ENCODE results near the gene CDH23. TPM values are rescaled to one million over a fixed set of nuclear protein-coding genes. Genes with fewer than 3 reads are reported as not detected.

CDH23 gene
- total and polyA plus RNA-seq, 2 donors (not counting 1 experiment from before 2014, with no cell fraction given) = 0.37 to 0.89 TPM

GRCh38 chr10:71401056-71401455 lies 4.3 kb downstream of the CDH23 start:
- no peak for ATAC-seq (ENCODE audit: low read depth)
- H3K4me3 Mint-ChIP-seq = no peak overlapping the region
- Histone ChIP-seq H3K9ac (ENCODE audit: low read length) (no peak overlapping the region), H3K79me2 (ENCODE audit: control insufficient read depth, insufficient read depth, low read length) (no peaks in the 10 kb centered on the region), H3K36me3 (replicated peaks in 1 of 2; ENCODE audit: control extremely low read depth in 1 of 2, control insufficient read depth in 1 of 2, extremely low read depth in 1 of 2, insufficient read depth in 2 of 2, low read length in 1 of 2) (no peaks in the 10 kb centered on the region), H3K27ac (ENCODE audit: low read length in 2 of 2) (no peak overlapping the region), H3K4me2 (replicated peaks; ENCODE audit: low read depth, low read length, poor library complexity, severe bottlenecking) (no peak overlapping the region), H3K9me3 (ENCODE audit: control extremely low read depth in 1 of 3, control insufficient read depth in 2 of 3, insufficient read depth in 1 of 3, low read length in 2 of 3) (peaks cover 0 to 5% (median 0%) of the 10 kb centered on the region in 3 donors), H3K4me3 (ENCODE audit: control extremely low read depth in 1 of 5, extremely low read depth in 1 of 5, insufficient read depth in 1 of 5, low read depth in 2 of 5, low read length in 4 of 5) (no peak overlapping the region), H4K20me1 (ENCODE audit: control insufficient read depth, insufficient read depth, low read length, poor library complexity, severe bottlenecking) (no peaks in the 10 kb centered on the region), H2AFZ (ENCODE audit: insufficient read depth, low read depth, low read length, poor library complexity, severe bottlenecking) (no peak overlapping the region), H3K4me1 (ENCODE audit: control insufficient read depth in 2 of 2, insufficient read depth in 2 of 2, low read length in 2 of 2) (peaks cover 13 to 15% of the 10 kb centered on the region in 2 donors), H3K27me3 (replicated peaks in 1 of 4; ENCODE audit: control extremely low read depth in 1 of 4, control insufficient read depth in 3 of 4, insufficient read depth in 4 of 4, low read length in 3 of 4) (peaks cover 0 to 30% (median 13%) of the 10 kb centered on the region in 4 experiments)
- peaks cover 10% of the 10 kb centered on the region for H3K4me1 Mint-ChIP-seq
- TF ChIP-seq CTCF (IDR thresholded peaks at IDR 0.05) = no peak
- TF ChIP-seq EZH2 (IDR thresholded peaks at IDR 0.05; ENCODE audit: borderline replicate concordance, insufficient read depth, low read depth, low read length, poor library complexity, severe bottlenecking) = no peak
- no peak for DNase-seq
- intact Hi-C loops (cut with micrococcal nuclease) = no loop called here
- H3K9me3 Mint-ChIP-seq (ENCODE audit: insufficient read depth) = no peaks in the 10 kb centered on the region
- peaks cover 30% of the 10 kb centered on the region for H3K27me3 Mint-ChIP-seq
- 90% methylated on average over 7 of the region's 7 CpGs for WGBS (ENCODE audit: insufficient coverage)
- no peak overlapping the region for H3K27ac Mint-ChIP-seq
- ChIA-PET CTCF (interaction anchor here (1.5 kb wide), 1 partner anchor 17 kb away, joined by 3 read pairs; no protein-coding TSS in a partner anchor), POLR2A (no interaction called here)

DNA sequence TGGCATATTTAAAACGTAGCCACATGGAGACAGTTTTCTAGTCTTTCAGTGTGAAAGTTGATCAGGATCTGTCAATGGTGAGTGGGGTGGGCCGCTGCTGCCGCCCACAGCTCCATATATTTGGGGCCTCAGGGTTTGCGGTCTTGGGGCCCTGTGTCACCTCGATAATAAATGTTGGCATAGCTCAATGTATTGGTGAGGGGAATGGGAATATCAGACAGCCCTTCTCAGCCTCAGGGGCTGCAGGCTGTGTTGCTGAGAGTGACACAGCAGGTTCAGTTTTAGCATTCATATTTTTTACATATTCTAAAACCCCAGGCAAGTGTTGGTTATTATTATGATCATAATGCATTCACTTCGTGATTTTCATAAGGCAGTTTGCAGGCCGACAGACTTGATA lies 5.3 kb downstream of the CDH23 start:
- WGBS (ENCODE audit: insufficient coverage) = 89% methylated on average over 5 of the region's 7 CpGs
- DNase-seq = no peak
- CTCF ChIA-PET = interaction anchor here (0.8 to 1.7 kb wide), 4 partner anchors 17 to 168 kb away, joined by 3 to 6 read pairs (median 4); no protein-coding TSS in a partner anchor

More for the DNA sequence above, 5.3 kb downstream of the CDH23 start:
- no peak overlapping the region for H3K9ac ChIP-seq (ENCODE audit: low read length)
- H3K4me3 Mint-ChIP-seq = no peak overlapping the region
- no peak overlapping the region for H3K27ac ChIP-seq (ENCODE audit: low read length in 2 of 2)
- no peaks in the 10 kb centered on the region for H3K36me3 ChIP-seq (replicated peaks in 1 of 2; ENCODE audit: control extremely low read depth in 1 of 2, control insufficient read depth in 1 of 2, extremely low read depth in 1 of 2, insufficient read depth in 2 of 2, low read length in 1 of 2)
- no peak overlapping the region for H3K4me2 ChIP-seq (replicated peaks; ENCODE audit: low read depth, low read length, poor library complexity, severe bottlenecking)
- H2AFZ ChIP-seq (ENCODE audit: insufficient read depth, low read depth, low read length, poor library complexity, severe bottlenecking) = no peak overlapping the region
- intact Hi-C loops (cut with micrococcal nuclease) = no loop called here
- H3K27me3 Mint-ChIP-seq = peaks cover 29% of the 10 kb centered on the region
- H3K27ac Mint-ChIP-seq = no peak overlapping the region
- H4K20me1 ChIP-seq (ENCODE audit: control insufficient read depth, insufficient read depth, low read length, poor library complexity, severe bottlenecking) = no peaks in the 10 kb centered on the region
- H3K4me1 Mint-ChIP-seq = peaks cover 9% of the 10 kb centered on the region
- H3K4me1 ChIP-seq (ENCODE audit: control insufficient read depth in 2 of 2, insufficient read depth in 2 of 2, low read length in 2 of 2) = peaks cover 11 to 12% of the 10 kb centered on the region in 2 donors
- no peaks in the 10 kb centered on the region for H3K79me2 ChIP-seq (ENCODE audit: control insufficient read depth, insufficient read depth, low read length)
- H3K9me3 ChIP-seq (ENCODE audit: control extremely low read depth in 1 of 3, control insufficient read depth in 2 of 3, insufficient read depth in 1 of 3, low read length in 2 of 3) = peaks cover 0 to 5% (median 0%) of the 10 kb centered on the region in 3 donors
- no peak for TF ChIP-seq CTCF (IDR thresholded peaks at IDR 0.05)
- TF ChIP-seq EZH2 (IDR thresholded peaks at IDR 0.05; ENCODE audit: borderline replicate concordance, insufficient read depth, low read depth, low read length, poor library complexity, severe bottlenecking) = no peak
- H3K4me3 ChIP-seq (ENCODE audit: control extremely low read depth in 1 of 5, extremely low read depth in 1 of 5, insufficient read depth in 1 of 5, low read depth in 2 of 5, low read length in 4 of 5) = no peak overlapping the region
- POLR2A ChIA-PET = no interaction called here
- no peaks in the 10 kb centered on the region for H3K9me3 Mint-ChIP-seq (ENCODE audit: insufficient read depth)
- peaks cover 0 to 28% (median 11%) of the 10 kb centered on the region in 4 experiments for H3K27me3 ChIP-seq (replicated peaks in 1 of 4; ENCODE audit: control extremely low read depth in 1 of 4, control insufficient read depth in 3 of 4, insufficient read depth in 4 of 4, low read length in 3 of 4)
- no peak for ATAC-seq (ENCODE audit: low read depth)
